SK-N-SH treated with all-trans-retinoic acid at 6 μM for 48 hours (cell line): ENCODE data around the gene UGT1A6.

Experiments
- ATAC-seq: fragments of 200-7000 bp; cut with Tn5 transposase; 3 replicates; pipeline ENCODE4 v1.9.1; 2020; ENCODE audit warnings: mild to moderate bottlenecking, moderate library complexity
- ARNTL ChIP-seq: fragments of 450-650 bp; formaldehyde crosslinking; IDR thresholded peaks from 2 replicates; pipeline ENCODE4 v1.5.0; 2020; ENCODE audit warnings: low read depth, mild to moderate bottlenecking, moderate library complexity, borderline replicate concordance
- BACH2 ChIP-seq: fragments of 250-450 bp; sonication (Bioruptor Pico); IDR thresholded peaks from 2 replicates; pipeline ENCODE4 v1.9.0; 2021; ENCODE audit warnings: mild to moderate bottlenecking, borderline replicate concordance
- CREB5 ChIP-seq: fragments of 250-450 bp; sonication (Bioruptor Pico); IDR thresholded peaks from 2 replicates; pipeline ENCODE4 v1.5.1; 2020; ENCODE audit warnings: low read depth, mild to moderate bottlenecking, moderate library complexity
- CSDC2 ChIP-seq: fragments of 250-450 bp; sonication (Bioruptor Pico); IDR thresholded peaks from 2 replicates; pipeline ENCODE4 v1.5.0; 2020; ENCODE audit warnings: mild to moderate bottlenecking, moderate library complexity
- CSRNP3 ChIP-seq: fragments of 250-450 bp; sonication (Bioruptor Pico); IDR thresholded peaks from 2 replicates; pipeline ENCODE4 v1.5.1; 2021; ENCODE audit warnings: mild to moderate bottlenecking, moderate library complexity
- ESRRG ChIP-seq: fragments of 250-450 bp; sonication (Bioruptor Pico); IDR thresholded peaks from 2 replicates; pipeline ENCODE4 v1.6.1; 2021; ENCODE audit warnings: mild to moderate bottlenecking
- GLIS3 ChIP-seq: fragments of 250-450 bp; sonication (Bioruptor Pico); IDR thresholded peaks from 2 replicates; pipeline ENCODE4 v1.5.0; 2020; ENCODE audit warnings: mild to moderate bottlenecking, moderate library complexity
- ISL1 ChIP-seq: fragments of 250-450 bp; sonication (Bioruptor Pico); IDR thresholded peaks from 2 replicates; pipeline ENCODE4 v2.1.2; 2022; ENCODE audit warnings: mild to moderate bottlenecking, moderate library complexity
- OSR1 ChIP-seq: fragments of 250-450 bp; sonication (Bioruptor Pico); IDR thresholded peaks from 2 replicates; pipeline ENCODE4 v1.8.0; 2022; ENCODE audit warnings: moderate library complexity, mild to moderate bottlenecking, inconsistent platforms
- PATZ1 ChIP-seq: fragments of 250-450 bp; sonication (Bioruptor Pico); IDR thresholded peaks from 2 replicates; pipeline ENCODE4 v1.8.0; 2020; ENCODE audit warnings: mild to moderate bottlenecking, moderate library complexity, borderline replicate concordance
- POU6F1 ChIP-seq: fragments of 250-450 bp; sonication (Bioruptor Pico); IDR thresholded peaks from 2 replicates; pipeline ENCODE4 v1.8.0; 2021; ENCODE audit warnings: low read depth, mild to moderate bottlenecking, moderate library complexity, borderline replicate concordance
- PPARA ChIP-seq: fragments of 250-450 bp; sonication (Bioruptor Pico); IDR thresholded peaks from 2 replicates; pipeline ENCODE4 v1.5.0; 2020; ENCODE audit warnings: mild to moderate bottlenecking, borderline replicate concordance
- RARB ChIP-seq: fragments of 250-450 bp; sonication (Bioruptor Pico); IDR thresholded peaks from 2 replicates; pipeline ENCODE4 v1.8.0; 2021; ENCODE audit warnings: mild to moderate bottlenecking, moderate library complexity
- SNAI2 ChIP-seq: fragments of 250-450 bp; sonication (Bioruptor Pico); IDR thresholded peaks from 2 replicates; pipeline ENCODE4 v1.5.0; 2020; ENCODE audit warnings: mild to moderate bottlenecking, moderate library complexity
- TCF4 ChIP-seq: fragments of 250-450 bp; sonication (Bioruptor Pico); IDR thresholded peaks from 2 replicates; pipeline ENCODE4 v1.8.0; 2021; ENCODE audit warnings: mild to moderate bottlenecking, moderate library complexity, borderline replicate concordance
- TOX ChIP-seq: fragments of 250-450 bp; sonication (Bioruptor Pico); IDR thresholded peaks from 2 replicates; pipeline ENCODE4 v1.8.0; 2021; ENCODE audit warnings: mild to moderate bottlenecking, moderate library complexity, borderline replicate concordance
- TSHZ2 ChIP-seq: fragments of 250-450 bp; sonication (Bioruptor Pico); IDR thresholded peaks from 2 replicates; pipeline ENCODE4 v1.5.0; 2020; ENCODE audit warnings: mild to moderate bottlenecking, moderate library complexity
- ZC3H10 ChIP-seq: fragments of 250-450 bp; sonication (Bioruptor Pico); IDR thresholded peaks from 2 replicates; pipeline ENCODE4 v1.5.1; 2021; ENCODE audit warnings: mild to moderate bottlenecking, moderate library complexity
- ZFP3 ChIP-seq: fragments of 250-450 bp; sonication (Bioruptor Pico); IDR thresholded peaks from 2 replicates; pipeline ENCODE4 v1.5.0; 2020; ENCODE audit warnings: mild to moderate bottlenecking, moderate library complexity
- ZFP30 ChIP-seq: fragments of 450-650 bp; formaldehyde crosslinking; IDR thresholded peaks from 2 replicates; pipeline ENCODE4 v1.5.0; 2022; ENCODE audit warnings: mild to moderate bottlenecking, moderate library complexity
- ZNF565 ChIP-seq: fragments of 450-650 bp; formaldehyde crosslinking; conservative IDR thresholded peaks from 2 replicates; pipeline ENCODE4 v1.5.0; 2020; ENCODE audit warnings: low read depth, mild to moderate bottlenecking, moderate library complexity
- ZNF70 ChIP-seq: fragments of 450-650 bp; formaldehyde crosslinking; IDR thresholded peaks from 2 replicates; pipeline ENCODE4 v1.5.0; 2020; ENCODE audit warnings: mild to moderate bottlenecking, moderate library complexity
- ZNF8 ChIP-seq: fragments of 450-650 bp; formaldehyde crosslinking; IDR thresholded peaks from 2 replicates; pipeline ENCODE4 v1.5.0; 2020; ENCODE audit warnings: mild to moderate bottlenecking, moderate library complexity

Gene UGT1A6

GRCh38 chr2:233758141-233758540 lies 65.5 kb downstream of the UGT1A6 start:
- no peak for TF ChIP-seq GLIS3 (CRISPR knock-in tag)
- no peak for TF ChIP-seq ZC3H10 (CRISPR knock-in tag)
- TF ChIP-seq PATZ1 (CRISPR knock-in tag) = no peak
- TF ChIP-seq TCF4 (CRISPR knock-in tag) = no peak
- TF ChIP-seq ZFP30 = no peak
- TF ChIP-seq ZNF8 (CRISPR knock-in tag) = no peak
- no peak for TF ChIP-seq ZNF70 (CRISPR knock-in tag)
- no peak for TF ChIP-seq TOX
- TF ChIP-seq ZFP3 (CRISPR knock-in tag) = no peak
- no peak for TF ChIP-seq ESRRG (CRISPR knock-in tag)
- TF ChIP-seq OSR1 (CRISPR knock-in tag) = no peak
- TF ChIP-seq ARNTL (CRISPR knock-in tag) = no peak
- no peak for TF ChIP-seq BACH2
- no peak for TF ChIP-seq RARB
- TF ChIP-seq CSRNP3 (CRISPR knock-in tag) = no peak
- no peak for TF ChIP-seq CSDC2 (CRISPR knock-in tag)
- no peak for ATAC-seq

GRCh38 chr2:233758849-233759248 lies 66.2 kb downstream of the UGT1A6 start:
- no peak for ATAC-seq

More at GRCh38 chr2:233758849-233759248, 66.2 kb downstream of the UGT1A6 start:
- TF ChIP-seq POU6F1 (CRISPR knock-in tag) (no peak), ESRRG (CRISPR knock-in tag) (0 out of 2 replicates have a peak, but pooled peaks have one; percentile 5), ZNF8 (CRISPR knock-in tag) (peak; percentile 91), SNAI2 (peak; percentile 58; the same call in 1 of the 2 replicates), ZNF565 (no peak), ZNF70 (CRISPR knock-in tag) (no peak), PATZ1 (CRISPR knock-in tag) (peak; percentile 55; the same call in 1 of the 2 replicates), TCF4 (CRISPR knock-in tag) (no peak), TSHZ2 (no peak), RARB (no peak), TOX (no peak), ISL1 (CRISPR knock-in tag) (peak; percentile 90), ARNTL (CRISPR knock-in tag) (no peak), CSRNP3 (CRISPR knock-in tag) (peak; percentile 57; the same call in 1 of the 2 replicates), CSDC2 (CRISPR knock-in tag) (peak; percentile 94), CREB5 (peak; percentile 29; the same call in 1 of the 2 replicates), GLIS3 (CRISPR knock-in tag) (no peak), BACH2 (no peak), ZFP30 (no peak), PPARA (CRISPR knock-in tag) (no peak), ZFP3 (CRISPR knock-in tag) (peak; percentile 51; the same call in 1 of the 2 replicates), OSR1 (CRISPR knock-in tag) (no peak), ZC3H10 (CRISPR knock-in tag) (no peak)
